H9 (cell line): ENCODE data around the gene FMNL1. TPM values are rescaled to one million over a fixed set of nuclear protein-coding genes. Genes with fewer than 3 reads are reported as not detected.

Experiments
- DNase-seq: peaks from one replicate; pipeline ENCODE4 v3.0.0-alpha.2; 2017
- H2AFZ ChIP-seq: one replicate; pipeline ENCODE4 v1.6.1; 2013; ENCODE audit warnings: mild to moderate bottlenecking, low read length, control low read depth, moderate library complexity
- H2AK5ac ChIP-seq: 2 replicates; pipeline ENCODE4 v1.6.1; 2013; ENCODE audit warnings: low read length, control low read depth, mixed read lengths; ENCODE audit not compliant: insufficient read length
- H2BK120ac ChIP-seq: one replicate; pipeline ENCODE4 v1.6.1; 2013; ENCODE audit warnings: low read depth, mild to moderate bottlenecking, low read length, control low read depth, inconsistent platforms; ENCODE audit not compliant: poor library complexity, severe bottlenecking
- H2BK12ac ChIP-seq: 2 replicates; pipeline ENCODE4 v1.6.1; 2013; ENCODE audit warnings: low read length, control low read depth, mixed read lengths, low read depth; ENCODE audit not compliant: insufficient read length
- H2BK15ac ChIP-seq: 2 replicates; pipeline ENCODE4 v1.6.1; 2013; ENCODE audit warnings: low read depth, low read length, control low read depth
- H2BK20ac ChIP-seq: one replicate; pipeline ENCODE4 v1.6.1; 2013; ENCODE audit warnings: low read depth, mild to moderate bottlenecking, low read length, control low read depth, inconsistent platforms; ENCODE audit not compliant: poor library complexity, severe bottlenecking
- H2BK5ac ChIP-seq: 2 replicates; pipeline ENCODE4 v1.6.1; 2013; ENCODE audit warnings: low read length, control low read depth, mixed read lengths; ENCODE audit not compliant: insufficient read length
- H3K14ac ChIP-seq: 2 replicates; pipeline ENCODE4 v1.6.1; 2013; ENCODE audit warnings: low read length, control low read depth; ENCODE audit not compliant: insufficient read depth
- H3K18ac ChIP-seq: 2 replicates; pipeline ENCODE4 v1.6.1; 2013; ENCODE audit warnings: low read depth, mild to moderate bottlenecking, mixed read lengths, low read length, control low read depth; ENCODE audit not compliant: insufficient read length
- H3K23ac ChIP-seq: 2 replicates; pipeline ENCODE4 v1.6.1; 2013; ENCODE audit warnings: low read length, control low read depth, mixed read lengths, low read depth; ENCODE audit not compliant: insufficient read length
- H3K23me2 ChIP-seq: 2 replicates; pipeline ENCODE4 v1.6.1; 2013; ENCODE audit warnings: low read depth, mild to moderate bottlenecking, mixed read lengths, low read length, control low read depth; ENCODE audit not compliant: insufficient read length, poor library complexity, severe bottlenecking
- H3K27ac ChIP-seq: 2 replicates; pipeline ENCODE4 v1.5.1; 2013; ENCODE audit warnings: low read length, control low read depth, mixed read lengths, low read depth; ENCODE audit not compliant: insufficient read length
- H3K27me3 ChIP-seq: 2 replicates; pipeline ENCODE4 v1.6.1; 2013; ENCODE audit warnings: low read length, control low read depth, inconsistent platforms; ENCODE audit not compliant: insufficient read depth
- H3K4ac ChIP-seq: 2 replicates; pipeline ENCODE4 v1.6.1; 2013; ENCODE audit warnings: low read depth, mild to moderate bottlenecking, control low read depth, inconsistent platforms, low read length, moderate library complexity
- H3K4me1 ChIP-seq: 2 replicates; pipeline ENCODE4 v1.6.1; 2013; ENCODE audit warnings: low read length, control low read depth, inconsistent platforms; ENCODE audit not compliant: insufficient read depth
- H3K4me2 ChIP-seq: 2 replicates; pipeline ENCODE4 v1.6.1; 2013; ENCODE audit warnings: low read length, control low read depth, mixed read lengths; ENCODE audit not compliant: insufficient read length, insufficient read depth
- H3K56ac ChIP-seq: 2 replicates; pipeline ENCODE4 v1.6.1; 2013; ENCODE audit warnings: low read depth, mild to moderate bottlenecking, mixed read lengths, low read length, control low read depth; ENCODE audit not compliant: insufficient read length
- H3K79me1 ChIP-seq: 2 replicates; pipeline ENCODE4 v1.6.1; 2013; ENCODE audit warnings: low read depth, mild to moderate bottlenecking, moderate library complexity, low read length, control low read depth, inconsistent platforms; ENCODE audit not compliant: insufficient read depth, poor library complexity, severe bottlenecking
- H3K79me2 ChIP-seq: 2 replicates; pipeline ENCODE4 v1.6.1; 2013; ENCODE audit warnings: low read length, control low read depth, inconsistent platforms; ENCODE audit not compliant: insufficient read depth
- H3K9ac ChIP-seq: 2 replicates; pipeline ENCODE4 v1.6.1; 2013; ENCODE audit warnings: low read length, control low read depth, mixed read lengths; ENCODE audit not compliant: insufficient read length; ENCODE audit errors: extremely low read depth
- H3K9me3 ChIP-seq: one replicate; pipeline ENCODE4 v1.6.1; 2013; ENCODE audit warnings: low read depth, low read length, inconsistent platforms; ENCODE audit not compliant: control insufficient read depth
- H3T11ph ChIP-seq: one replicate; pipeline ENCODE4 v1.6.1; 2013; ENCODE audit warnings: mild to moderate bottlenecking, low read length, control low read depth, inconsistent platforms
- H4K20me1 ChIP-seq: one replicate; pipeline ENCODE4 v1.6.1; 2013; ENCODE audit not compliant: control insufficient read depth, insufficient read length, insufficient read depth
- H4K5ac ChIP-seq: 2 replicates; pipeline ENCODE4 v1.6.1; 2013; ENCODE audit warnings: low read depth, mild to moderate bottlenecking, mixed read lengths, low read length, control low read depth; ENCODE audit not compliant: insufficient read length
- H4K8ac ChIP-seq: replicated peaks from 2 replicates; pipeline ENCODE4 v1.6.1; 2013; ENCODE audit warnings: low read length, control low read depth, mixed read lengths, low read depth; ENCODE audit not compliant: insufficient read length
- H4K91ac ChIP-seq: 2 replicates; pipeline ENCODE4 v1.6.1; 2013; ENCODE audit warnings: low read depth, mild to moderate bottlenecking, moderate library complexity, mixed read lengths, low read length, control low read depth; ENCODE audit not compliant: insufficient read length
- H3K27ac Mint-ChIP-seq, 3 experiments: 2 replicates in 2 of 3; 3 replicates in 1 of 3; pipeline ENCODE4 v1.8.0; 2020 to 2021; ENCODE audit warnings: mixed read lengths in 3 of 3, mild to moderate bottlenecking in 1 of 3, moderate library complexity in 1 of 3
- H3K27me3 Mint-ChIP-seq: 2 replicates; pipeline ENCODE4 v1.8.0; 2021; ENCODE audit warnings: low read depth, mild to moderate bottlenecking, moderate library complexity, mixed read lengths
- H3K36me3 Mint-ChIP-seq, 3 experiments: 2 replicates in 2 of 3; 3 replicates in 1 of 3; pipeline ENCODE4 v1.8.0; 2020 to 2021; ENCODE audit warnings: low read depth in 3 of 3, mixed read lengths in 3 of 3; ENCODE audit not compliant: insufficient read depth in 1 of 3
- H3K4me1 Mint-ChIP-seq, 2 experiments: 2 replicates each; pipeline ENCODE4 v1.8.0; 2020; ENCODE audit warnings: mixed read lengths in 2 of 2
- H3K4me3 Mint-ChIP-seq, 2 experiments: 2 replicates in 1 of 2; 3 replicates in 1 of 2; pipeline ENCODE4 v1.8.0; 2020 to 2021; ENCODE audit warnings: mild to moderate bottlenecking in 2 of 2, mixed read lengths in 2 of 2, moderate library complexity in 1 of 2
- H3K9me3 Mint-ChIP-seq, 2 experiments: 2 replicates in 1 of 2; 3 replicates in 1 of 2; pipeline ENCODE4 v1.8.0; 2020; ENCODE audit warnings: mild to moderate bottlenecking in 2 of 2, mixed read lengths in 2 of 2, moderate library complexity in 1 of 2
- WGBS: extraction: QIAGEN DNeasy Blood & Tissue Kit; methylation state at CpG from one replicate; pipeline ENCODE4 v1.1.7; 2013; ENCODE audit warnings: missing lambda C conversion rate, low lambda C conversion rate, mixed read lengths; ENCODE audit not compliant: insufficient read length; ENCODE audit errors: extremely low coverage; 5-methylcytosine and 5-hydroxymethylcytosine counted together
- total RNA-seq: library from RNA; stranded (reverse); gene quantifications from 2 replicates; pipeline ENCODE4 v1.2.1, GENCODE V29; 2021
- TF ChIP-seq, protein P1 (sequence below): fragments of 200-600 bp; sonication (generic); conservative IDR thresholded peaks from 3 replicates; pipeline ENCODE4 v1.8.0; 2021; ENCODE audit warnings: antibody characterized with exemption, mild to moderate bottlenecking

FMNL1 gene
- total RNA-seq, 1 experiment from 2014 or later: 6.9 TPM

DNA sequence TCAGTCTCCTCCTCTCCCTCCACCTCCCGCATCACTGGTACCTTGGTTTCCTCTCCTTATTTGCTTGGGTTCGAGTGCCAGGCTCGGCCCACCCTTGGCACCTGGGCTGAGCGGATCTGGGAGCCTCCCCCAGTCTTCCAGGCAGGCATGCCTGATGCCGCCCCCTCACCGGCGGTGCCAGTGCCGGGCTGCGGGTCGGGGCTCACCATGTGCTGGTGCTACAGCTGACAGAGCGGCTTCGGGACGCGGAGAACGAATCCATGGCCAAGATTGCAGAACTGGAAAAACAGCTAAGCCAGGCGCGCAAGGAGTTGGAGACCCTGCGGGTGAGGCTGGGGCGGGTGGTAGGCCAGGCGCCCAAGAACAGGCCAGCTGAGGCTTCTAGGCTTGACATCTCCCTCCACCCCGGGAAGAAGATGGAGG is 19.2 kb downstream of the FMNL1 start:
- peaks cover 4% of the 10 kb centered on the region; the same call in 1 of the 2 replicates for H3K27me3 ChIP-seq
- H3K14ac ChIP-seq: peak overlapping the region; percentile 33; the same call in 1 of the 2 replicates
- Mint-ChIP-seq H3K4me3 (peak overlapping the region; percentile 65 to 82), H3K9me3 (no peaks in the 10 kb centered on the region; a peak in 1 of 5 replicates), H3K27me3 (peaks cover 63% of the 10 kb centered on the region), H3K27ac (peak overlapping the region in 1 of 3 experiments; percentile 59; a peak in 1 of 7 replicates), H3K36me3 (peaks cover 0 to 4% (median 0%) of the 10 kb centered on the region in 3 experiments; a peak in 2 of 7 replicates), H3K4me1 (peaks cover 10 to 22% of the 10 kb centered on the region in 2 experiments)
- no peak overlapping the region for H4K8ac ChIP-seq
- no peak overlapping the region for H3K4ac ChIP-seq
- no peaks in the 10 kb centered on the region for H3K79me1 ChIP-seq
- TF ChIP-seq, protein P1, sequence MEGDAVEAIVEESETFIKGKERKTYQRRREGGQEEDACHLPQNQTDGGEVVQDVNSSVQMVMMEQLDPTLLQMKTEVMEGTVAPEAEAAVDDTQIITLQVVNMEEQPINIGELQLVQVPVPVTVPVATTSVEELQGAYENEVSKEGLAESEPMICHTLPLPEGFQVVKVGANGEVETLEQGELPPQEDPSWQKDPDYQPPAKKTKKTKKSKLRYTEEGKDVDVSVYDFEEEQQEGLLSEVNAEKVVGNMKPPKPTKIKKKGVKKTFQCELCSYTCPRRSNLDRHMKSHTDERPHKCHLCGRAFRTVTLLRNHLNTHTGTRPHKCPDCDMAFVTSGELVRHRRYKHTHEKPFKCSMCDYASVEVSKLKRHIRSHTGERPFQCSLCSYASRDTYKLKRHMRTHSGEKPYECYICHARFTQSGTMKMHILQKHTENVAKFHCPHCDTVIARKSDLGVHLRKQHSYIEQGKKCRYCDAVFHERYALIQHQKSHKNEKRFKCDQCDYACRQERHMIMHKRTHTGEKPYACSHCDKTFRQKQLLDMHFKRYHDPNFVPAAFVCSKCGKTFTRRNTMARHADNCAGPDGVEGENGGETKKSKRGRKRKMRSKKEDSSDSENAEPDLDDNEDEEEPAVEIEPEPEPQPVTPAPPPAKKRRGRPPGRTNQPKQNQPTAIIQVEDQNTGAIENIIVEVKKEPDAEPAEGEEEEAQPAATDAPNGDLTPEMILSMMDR: no peak
- no CpG with 5 or more reads among the region's 21 CpGs for WGBS
- no peak overlapping the region for H2AK5ac ChIP-seq
- H3K18ac ChIP-seq: no peak overlapping the region
- H3K4me2 ChIP-seq: peak overlapping the region; percentile 61
- H3K79me2 ChIP-seq: no peaks in the 10 kb centered on the region
- H2AFZ ChIP-seq: no peak overlapping the region
- H3K23me2 ChIP-seq: peaks cover 9% of the 10 kb centered on the region
- H4K20me1 ChIP-seq: no peaks in the 10 kb centered on the region
- H4K91ac ChIP-seq: no peak overlapping the region
- no peak overlapping the region for H2BK120ac ChIP-seq
- H3K27ac ChIP-seq: no peak overlapping the region
- H2BK20ac ChIP-seq: no peak overlapping the region
- H2BK12ac ChIP-seq: no peak overlapping the region
- no peak for DNase-seq
- H3K9ac ChIP-seq: no peak overlapping the region
- no peak overlapping the region for H2BK15ac ChIP-seq
- H2BK5ac ChIP-seq: no peak overlapping the region
- no peaks in the 10 kb centered on the region for H3K9me3 ChIP-seq
- H3K56ac ChIP-seq: no peak overlapping the region
- peaks cover 7% of the 10 kb centered on the region; the same call in 1 of the 2 replicates for H3K4me1 ChIP-seq
- no peak overlapping the region for H3T11ph ChIP-seq
- no peak overlapping the region for H4K5ac ChIP-seq
- H3K23ac ChIP-seq: no peak overlapping the region
